GM18502 (cell line): ENCODE measurements around the gene CRYAA.

ENCODE experiments used
- ATAC-seq: cut with Tn5 transposase; IDR thresholded peaks from one replicate; pipeline ENCODE4 v1.9.1; 2021; ENCODE audit warnings: mild to moderate bottlenecking; ENCODE audit not compliant: unreplicated experiment, poor library complexity

The CRYAA gene

DNA sequence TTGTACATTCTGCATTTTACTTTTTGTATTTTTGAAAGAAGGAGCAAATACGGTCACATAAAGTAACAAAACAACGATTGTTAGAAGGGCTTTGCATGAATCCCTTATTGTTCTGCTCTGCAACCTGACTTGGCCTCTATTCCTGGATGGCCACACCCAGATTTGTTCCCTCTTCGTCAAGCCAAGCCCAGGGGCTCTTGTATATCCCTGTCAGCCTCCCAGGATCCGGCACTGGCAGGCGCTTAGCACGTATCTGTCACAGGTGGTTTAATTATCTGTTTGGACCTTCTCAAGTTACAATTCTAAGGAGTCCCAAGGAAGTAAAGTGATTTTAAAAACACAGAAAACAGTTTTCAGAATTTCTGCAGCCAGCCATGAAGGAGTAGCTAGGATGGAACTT, 28.0 kb downstream of the CRYAA start:
- no peak for ATAC-seq

GRCh38 chr21:43198376-43198775, 29.6 kb downstream of the CRYAA start:
- ATAC-seq, result no peak

DNA sequence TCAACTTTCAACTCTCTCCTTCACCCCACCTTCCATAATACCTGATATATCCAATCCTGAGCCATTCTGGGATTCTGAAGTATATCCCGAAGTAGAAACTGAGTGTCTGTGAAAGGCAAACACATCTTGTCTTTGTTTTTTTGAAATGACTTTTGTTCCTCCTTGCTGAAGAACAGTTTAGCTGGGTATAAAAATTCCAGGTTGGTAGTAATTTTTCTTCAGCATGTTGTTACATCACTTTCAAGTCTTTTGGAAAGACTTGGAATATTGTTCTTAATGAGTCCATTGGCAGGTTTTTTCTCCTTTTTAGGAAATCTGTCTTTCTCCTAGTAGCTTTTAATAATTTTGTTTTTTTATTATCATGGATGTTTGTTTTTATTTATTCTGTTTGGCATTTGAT, 32.7 kb downstream of the CRYAA start:
- no peak for ATAC-seq

- ATAC-seq, result no peak
These were observed 34.8 kb downstream of the CRYAA start for GRCh38 chr21:43203591-43203990.

GRCh38 chr21:43204638-43205037, 35.8 kb downstream of the CRYAA start:
- no peak for ATAC-seq

DNA sequence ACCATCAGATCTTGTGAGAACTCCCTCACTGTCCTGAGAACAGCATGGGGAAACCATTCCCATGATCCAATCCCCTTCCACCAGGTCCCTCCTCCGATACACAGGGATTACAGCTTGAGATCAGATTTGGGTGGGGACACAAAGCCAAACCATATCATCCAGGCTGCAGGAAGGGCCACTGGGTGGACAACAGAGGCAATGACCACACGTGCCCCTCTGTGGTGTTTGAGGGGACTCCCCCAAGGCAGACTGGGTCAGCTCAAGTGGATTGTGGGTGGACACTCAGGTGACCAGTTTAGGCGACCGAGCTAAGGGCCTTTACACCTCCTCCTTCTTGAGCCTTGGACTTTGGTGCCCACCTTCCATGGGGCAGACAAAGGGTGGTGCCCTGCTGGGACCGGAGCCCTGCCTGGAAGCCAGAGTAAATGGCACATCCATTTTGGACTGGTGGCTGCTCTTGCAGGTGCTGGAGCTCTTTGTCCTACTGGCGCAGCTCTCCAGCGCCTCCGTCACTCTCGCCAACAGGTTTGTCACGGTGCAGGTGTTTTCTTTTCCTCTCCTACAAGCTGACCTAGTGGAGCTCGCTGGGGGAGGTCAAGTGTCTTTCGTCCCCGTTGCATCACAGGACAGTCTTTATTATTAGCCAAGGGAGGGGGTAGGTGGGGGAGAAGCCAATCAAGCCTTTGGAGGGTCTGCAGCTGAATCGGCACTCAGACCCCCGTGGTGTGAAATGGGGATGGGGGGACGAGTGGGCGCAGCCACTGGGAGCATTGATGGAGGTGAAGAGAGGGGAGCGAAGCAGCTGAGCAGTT, 37.6 kb downstream of the CRYAA start:
- no peak for ATAC-seq

DNA sequence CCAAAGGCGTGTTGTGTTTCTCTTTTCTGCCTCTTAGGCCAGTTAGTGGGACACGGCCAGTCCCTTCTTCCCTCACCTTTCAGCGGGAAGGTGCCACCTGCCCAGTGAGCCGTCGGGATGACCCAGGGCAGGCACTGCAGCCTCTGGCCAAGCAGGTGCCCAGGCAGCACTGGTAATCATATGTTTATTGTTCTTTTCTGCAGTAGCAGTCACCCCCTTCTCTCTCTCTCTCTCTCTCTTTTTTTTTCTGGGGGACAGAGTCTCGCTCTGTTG, 38.2 kb downstream of the CRYAA start:
- ATAC-seq, result no peak

DNA sequence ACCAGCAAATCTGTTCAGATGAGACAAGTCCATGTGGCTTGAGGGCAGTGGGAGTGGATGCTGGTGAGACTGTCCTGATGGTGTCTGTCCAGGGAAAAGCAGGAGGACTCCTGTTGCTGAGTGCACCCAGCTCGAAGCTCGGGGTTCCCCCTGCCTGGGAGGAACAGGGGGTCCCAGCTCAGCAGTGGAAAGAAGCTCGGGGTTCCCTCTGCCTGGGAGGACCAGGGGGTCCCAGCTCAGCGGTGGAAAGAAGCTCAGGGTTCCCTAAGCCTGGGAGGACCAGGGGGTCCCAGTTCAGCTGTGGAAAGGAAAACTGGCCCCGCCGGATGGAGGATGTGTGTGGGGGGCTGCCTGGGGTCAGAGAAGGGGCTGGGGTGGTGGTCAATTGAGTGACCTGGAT, 39.1 kb downstream of the CRYAA start:
- no peak for ATAC-seq

GRCh38 chr21:43208561-43209332, 39.9 kb downstream of the CRYAA start:
- no peak for ATAC-seq

DNA sequence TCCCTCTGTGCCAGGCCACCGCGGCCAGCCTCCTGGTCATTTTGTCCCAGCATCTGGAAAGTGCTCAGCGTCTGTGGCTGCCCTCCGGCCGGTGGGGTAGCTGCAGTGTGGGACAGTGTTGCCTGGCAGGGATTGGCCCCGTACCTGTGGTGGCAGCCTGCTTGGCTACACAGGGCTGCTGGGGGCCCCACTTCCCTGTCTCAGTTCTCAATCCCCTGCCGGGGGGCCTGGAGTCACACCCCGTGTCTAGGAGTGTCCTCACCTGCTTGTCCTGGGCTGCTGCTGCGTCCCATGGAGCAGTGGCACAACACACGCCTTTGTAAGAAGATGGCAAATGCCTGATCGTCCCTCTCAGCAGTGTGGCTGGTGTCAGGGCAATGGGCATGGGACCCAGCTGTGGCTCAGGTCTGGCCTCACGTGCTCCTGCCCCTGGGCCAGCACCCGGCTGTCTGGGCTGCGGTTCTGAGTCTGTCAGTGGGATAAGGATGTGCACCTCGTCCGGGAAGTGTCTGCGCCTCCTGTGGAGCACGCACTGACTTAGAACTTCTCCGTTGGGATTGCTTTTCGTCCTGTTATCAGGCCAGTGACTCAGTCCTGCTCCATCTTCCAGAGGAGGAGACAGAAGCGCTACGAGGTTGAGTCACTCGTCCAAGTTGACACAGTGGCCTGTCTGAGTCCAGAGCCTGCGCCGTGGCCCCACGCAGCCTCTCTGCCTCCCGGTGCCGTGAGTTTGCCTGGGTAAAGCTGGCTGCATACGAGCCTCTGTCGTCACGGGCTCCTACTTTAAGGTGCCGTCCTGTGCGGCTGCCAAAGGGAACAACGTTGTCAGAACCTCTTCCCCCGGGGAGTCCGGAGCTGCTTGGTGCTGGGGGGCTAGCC, 41.0 kb downstream of the CRYAA start:
- ATAC-seq, result no peak

DNA sequence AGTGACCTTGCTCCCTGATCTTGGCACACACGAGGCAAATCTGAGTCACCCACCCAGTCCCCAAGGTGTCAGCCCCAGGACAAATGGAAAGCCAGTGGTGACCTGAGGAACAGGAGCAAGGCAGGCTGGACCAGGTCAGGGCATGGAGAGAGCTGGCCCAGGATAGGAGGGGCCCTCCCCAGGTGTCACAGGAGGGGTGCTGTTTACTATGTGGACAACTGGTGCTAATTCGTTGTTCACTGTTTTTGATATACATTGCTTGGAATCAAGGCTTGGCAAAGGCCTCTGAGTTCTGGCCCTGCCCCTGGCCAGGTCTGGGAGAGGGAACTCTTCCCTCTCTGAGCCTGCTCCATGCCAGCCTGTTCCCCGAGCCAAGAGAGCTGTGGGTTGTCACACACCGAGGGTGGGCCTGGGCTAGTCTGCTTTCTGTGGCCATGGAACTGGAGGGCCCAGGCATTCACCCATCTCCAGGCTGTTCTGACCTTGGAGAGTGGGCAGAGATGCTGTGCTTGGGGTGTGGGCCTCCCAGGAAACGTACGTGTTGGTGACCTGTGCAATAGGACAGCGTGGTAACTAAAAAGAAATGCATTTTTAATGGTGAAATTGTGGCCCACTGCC, 41.8 kb downstream of the CRYAA start:
- ATAC-seq, result no peak

DNA sequence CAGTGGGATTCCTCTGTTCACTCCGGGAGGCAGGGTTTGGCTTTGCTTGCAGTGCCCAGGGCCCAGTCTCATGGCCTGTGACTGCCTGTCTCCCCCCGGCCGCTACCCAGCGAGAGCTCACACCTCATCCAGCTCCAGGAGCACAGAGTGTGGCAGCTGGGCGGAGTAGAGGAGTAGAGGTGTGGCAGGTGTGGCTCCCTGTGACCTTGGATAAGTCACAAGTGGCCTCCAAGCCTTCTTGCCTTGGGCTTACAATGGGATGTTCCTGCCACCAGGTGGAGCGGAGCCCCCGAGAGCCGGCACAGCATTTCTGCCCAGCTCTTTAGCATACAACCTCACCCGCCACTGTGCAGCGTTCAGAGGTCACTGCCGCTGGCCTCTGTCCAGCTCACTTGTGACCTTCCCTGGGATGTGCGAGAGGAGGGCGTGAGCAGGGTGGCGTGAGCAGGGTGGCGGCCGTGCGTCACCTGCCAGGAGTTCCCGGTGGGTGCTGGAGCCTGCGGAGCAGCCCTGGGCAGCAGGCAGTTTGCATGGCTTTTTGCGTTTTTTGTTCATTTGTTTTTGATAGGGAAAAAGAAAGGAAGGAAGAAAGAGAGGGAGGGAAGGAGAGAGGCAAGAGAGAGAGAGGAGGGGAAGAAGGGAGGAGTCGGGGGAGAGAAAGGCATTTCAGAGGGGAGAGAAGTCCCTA, 42.4 kb downstream of the CRYAA start:
- ATAC-seq, result no peak

DNA sequence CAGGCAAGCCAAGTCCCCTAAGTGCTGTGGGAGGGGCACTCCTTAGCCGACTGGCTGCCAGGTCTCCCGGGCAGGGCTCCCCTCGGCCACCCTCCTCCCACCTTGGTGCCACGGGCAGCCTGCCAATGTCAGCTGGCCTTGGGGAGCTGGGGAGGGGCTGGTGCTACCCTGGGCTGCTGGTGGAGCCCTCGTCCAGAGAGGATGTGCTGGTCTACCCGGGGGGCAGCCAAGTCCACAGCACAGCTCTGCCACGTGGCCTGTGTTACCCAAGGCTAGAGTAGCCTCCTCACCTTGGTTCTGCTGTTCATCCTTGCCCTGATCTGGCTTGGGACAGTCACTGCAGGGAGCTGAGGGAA, 42.9 kb downstream of the CRYAA start:
- ATAC-seq, result no peak
